ENCODE results near the gene RHBDF2. TPM values are rescaled to one million over a fixed set of nuclear protein-coding genes. Genes with fewer than 3 reads are reported as not detected.

Gene RHBDF2
- total RNA-seq, 1 experiment from 2014 or later, result 33.6 TPM

DNA sequence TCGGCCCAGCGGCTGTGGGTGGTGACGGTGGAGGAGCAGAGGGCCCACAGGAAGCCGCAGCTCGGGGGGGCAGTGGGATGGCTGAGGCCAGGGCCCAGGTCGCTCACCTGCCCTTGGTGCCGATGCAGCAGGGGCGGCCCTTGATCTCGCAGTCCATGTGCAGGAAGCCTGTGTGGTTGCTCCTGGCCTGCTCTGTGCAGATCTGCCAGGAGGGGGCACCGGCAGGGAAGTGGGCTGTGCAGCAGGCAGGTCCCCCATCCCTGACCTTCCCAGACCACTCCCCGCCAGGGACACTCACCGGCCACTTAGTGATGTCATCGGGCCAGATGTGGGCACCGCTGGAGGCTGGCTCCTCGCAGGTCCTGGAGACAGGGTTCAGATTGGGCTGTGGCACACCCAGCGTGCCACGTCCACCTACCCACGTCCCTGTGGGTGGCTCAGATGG, 27.7 kb downstream of the RHBDF2 start:
- in situ Hi-C loops (cut with HindIII; ENCODE audit: low pct_unique_long_range_greater_than_20kb, low sequenced_read_pairs), result no loop called here
- DNase-seq (ENCODE audit: low read depth), result no peak

DNA sequence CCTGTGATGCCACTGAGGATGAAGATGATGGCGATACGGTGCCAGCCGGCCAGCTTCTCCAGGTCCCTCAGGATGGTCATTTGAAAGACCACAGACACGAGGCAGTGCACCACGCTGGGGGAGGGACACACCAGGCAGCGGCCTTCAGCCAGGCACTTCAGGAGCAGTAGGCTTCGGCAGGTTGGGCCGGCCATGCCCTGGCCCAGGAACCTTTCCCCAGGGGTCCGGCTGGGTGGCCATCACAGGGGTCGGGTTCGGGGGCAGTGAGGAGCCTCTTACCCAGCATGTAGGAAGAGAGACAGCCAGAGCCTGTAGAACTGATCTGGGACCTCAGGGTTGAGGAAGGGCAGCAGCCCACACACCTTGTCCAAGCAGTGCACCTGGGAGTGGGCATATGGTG, 28.5 kb downstream of the RHBDF2 start:
- no peak for DNase-seq (ENCODE audit: low read depth)
- in situ Hi-C loops (cut with HindIII; ENCODE audit: low pct_unique_long_range_greater_than_20kb, low sequenced_read_pairs), result no loop called here

DNA sequence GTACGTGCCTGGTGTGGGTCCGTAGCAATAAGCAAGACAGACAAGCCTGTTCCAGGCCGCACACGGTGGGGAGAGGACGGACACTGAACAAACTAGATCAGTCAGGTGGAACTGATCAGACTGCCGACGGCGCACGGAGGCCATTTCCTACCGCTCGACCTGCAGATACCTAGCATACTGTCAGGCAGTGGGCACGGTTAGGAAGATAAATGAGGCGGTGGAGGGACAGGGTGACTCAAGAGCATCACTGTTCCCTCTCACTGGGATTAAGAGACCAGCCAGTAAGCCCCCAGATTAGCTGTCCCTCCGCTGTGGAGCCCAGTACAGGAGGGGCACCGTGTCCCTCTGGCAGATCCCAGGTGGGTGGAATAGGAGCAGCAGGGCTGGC, 29.0 kb downstream of the RHBDF2 start:
- DNase-seq (ENCODE audit: low read depth), result no peak
- in situ Hi-C loops (cut with HindIII; ENCODE audit: low pct_unique_long_range_greater_than_20kb, low sequenced_read_pairs), result no loop called here

DNA sequence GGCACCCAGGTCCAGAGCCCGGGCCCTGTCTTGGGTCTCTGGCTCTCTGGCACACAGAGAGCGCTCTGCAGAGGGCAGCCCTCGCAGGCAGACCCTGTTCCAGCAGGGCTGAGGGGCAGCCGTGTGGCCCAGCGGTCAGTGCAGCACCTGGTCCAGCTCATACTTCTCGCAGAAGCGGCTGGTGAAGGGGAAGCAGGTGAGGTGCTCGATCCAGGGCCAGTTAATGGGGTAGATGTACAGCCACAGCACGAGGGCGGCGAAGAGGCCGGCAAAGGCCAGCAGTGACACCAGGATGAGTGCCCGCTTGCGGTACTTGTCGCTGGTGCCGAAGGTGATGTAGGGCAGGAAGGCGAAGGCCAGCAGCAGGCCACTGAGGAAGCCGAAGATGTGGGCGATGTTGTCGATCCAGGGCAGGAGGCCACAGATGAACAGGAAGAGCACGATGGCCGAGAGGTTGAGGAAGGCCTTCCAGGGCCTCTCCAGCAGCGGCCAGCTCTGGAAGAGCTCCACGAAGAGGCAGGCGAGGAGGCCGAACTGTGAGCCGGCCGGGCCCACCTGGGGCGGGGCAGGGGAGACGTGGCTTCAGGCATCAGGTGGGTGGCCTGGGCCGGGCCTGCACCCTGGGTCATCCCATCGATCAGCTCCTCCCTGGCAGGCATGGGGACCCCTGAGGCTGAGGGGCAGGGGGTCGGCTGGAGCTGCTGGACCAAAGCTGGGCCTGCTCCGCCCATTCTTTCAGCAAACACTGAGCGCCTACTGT, 29.5 kb downstream of the RHBDF2 start:
- in situ Hi-C loops (cut with HindIII; ENCODE audit: low pct_unique_long_range_greater_than_20kb, low sequenced_read_pairs), result no loop called here
- no peak for DNase-seq (ENCODE audit: low read depth)

DNA sequence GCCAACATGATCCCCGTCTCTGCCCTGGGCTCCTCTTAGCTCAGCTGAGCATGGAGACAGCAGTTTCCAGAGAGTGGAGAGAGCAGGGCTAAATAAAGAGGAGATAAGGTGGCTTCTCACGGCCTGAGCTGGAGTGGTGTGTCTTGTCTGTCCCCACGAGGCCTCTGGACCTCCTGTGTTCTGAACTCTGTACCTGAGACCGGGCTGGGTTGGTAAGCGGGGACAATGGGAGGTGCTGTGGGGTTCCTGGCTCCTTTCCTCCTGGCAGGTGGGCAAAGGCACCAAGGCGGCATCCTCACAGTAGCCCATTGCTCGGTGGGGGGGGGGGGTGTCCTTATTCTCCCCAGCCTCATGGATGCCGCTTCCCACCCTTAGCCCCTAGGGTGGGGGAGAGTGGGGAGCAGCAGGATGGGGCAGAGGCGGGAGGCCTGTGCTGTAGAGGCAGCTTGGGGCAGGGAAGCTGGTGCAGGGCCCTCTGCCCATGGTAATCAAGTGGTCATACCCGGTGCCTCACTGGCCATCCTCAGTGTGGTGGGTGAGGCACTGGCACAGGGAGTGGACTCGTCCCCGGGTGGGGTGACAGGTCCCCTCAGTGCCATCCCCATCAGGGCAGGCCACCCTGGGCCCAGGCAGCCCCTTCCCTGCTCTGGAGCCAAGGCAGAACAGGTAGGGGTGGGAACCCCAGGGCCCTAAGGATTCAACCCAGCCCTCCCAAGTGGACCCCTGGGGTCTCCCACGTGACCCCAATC, 31.1 kb downstream of the RHBDF2 start:
- in situ Hi-C loops (cut with HindIII; ENCODE audit: low pct_unique_long_range_greater_than_20kb, low sequenced_read_pairs), result no loop called here
- DNase-seq (ENCODE audit: low read depth), result no peak

DNA sequence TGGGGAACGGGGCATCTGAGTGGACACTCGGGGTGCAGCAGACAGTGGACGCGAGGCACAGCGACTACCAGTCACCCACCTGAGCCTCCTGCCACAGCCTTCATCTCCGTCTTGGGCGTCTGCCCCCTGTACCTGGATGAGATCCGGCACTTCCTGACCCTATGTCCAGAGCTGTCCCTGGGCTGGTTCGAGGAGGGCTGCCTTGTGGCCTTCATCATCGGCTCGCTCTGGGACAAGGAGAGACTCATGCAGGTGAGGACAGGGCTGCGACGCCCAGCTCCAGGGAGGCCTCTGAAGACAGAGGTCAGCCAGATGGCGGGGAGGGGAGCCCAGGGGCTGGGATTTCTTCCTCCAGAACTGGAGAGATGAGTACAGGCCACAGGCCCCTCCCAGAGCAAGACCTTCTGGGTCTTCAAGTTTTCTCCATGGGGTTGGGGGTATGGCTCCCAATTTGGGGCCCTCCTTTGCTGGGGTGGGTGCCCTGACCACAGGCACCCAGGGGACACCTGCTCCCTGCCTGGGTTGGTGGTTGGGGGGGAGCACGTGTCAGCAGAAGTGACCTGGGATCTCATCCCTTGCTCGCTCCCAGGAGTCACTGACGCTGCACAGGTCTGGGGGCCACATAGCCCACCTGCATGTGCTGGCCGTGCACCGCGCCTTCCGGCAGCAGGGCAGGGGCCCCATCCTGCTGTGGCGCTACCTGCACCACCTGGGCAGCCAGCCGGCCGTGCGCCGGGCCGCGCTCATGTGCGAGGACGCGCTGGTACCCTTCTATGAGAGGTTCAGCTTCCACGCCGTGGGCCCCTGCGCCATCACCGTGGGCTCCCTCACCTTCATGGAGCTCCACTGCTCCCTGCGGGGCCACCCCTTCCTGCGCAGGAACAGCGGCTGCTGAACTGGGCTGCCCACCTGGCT, 31.9 kb downstream of the RHBDF2 start:
- no peak for DNase-seq (ENCODE audit: low read depth)
- in situ Hi-C loops (cut with HindIII; ENCODE audit: low pct_unique_long_range_greater_than_20kb, low sequenced_read_pairs), result no loop called here

DNA sequence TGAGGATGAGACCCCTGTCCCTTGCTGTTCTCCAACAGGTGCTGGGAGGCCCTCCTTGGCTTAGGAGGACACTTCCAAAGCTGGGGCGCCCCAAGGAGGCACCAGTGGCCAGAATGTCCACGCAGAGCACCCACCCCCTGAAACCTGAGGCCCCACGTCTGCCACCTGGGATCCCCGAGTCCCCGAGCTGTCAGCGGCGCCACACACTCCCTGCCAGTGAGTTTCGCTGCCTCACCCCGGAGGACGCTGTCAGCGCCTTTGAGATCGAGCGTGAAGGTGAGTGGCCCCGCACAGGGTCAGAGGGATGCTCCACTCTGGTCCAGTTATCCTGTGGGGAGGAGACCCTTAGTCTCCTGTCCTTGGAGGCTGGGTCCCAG, 32.6 kb downstream of the RHBDF2 start:
- no peak for DNase-seq (ENCODE audit: low read depth)
- in situ Hi-C loops (cut with HindIII; ENCODE audit: low pct_unique_long_range_greater_than_20kb, low sequenced_read_pairs), result no loop called here

DNA sequence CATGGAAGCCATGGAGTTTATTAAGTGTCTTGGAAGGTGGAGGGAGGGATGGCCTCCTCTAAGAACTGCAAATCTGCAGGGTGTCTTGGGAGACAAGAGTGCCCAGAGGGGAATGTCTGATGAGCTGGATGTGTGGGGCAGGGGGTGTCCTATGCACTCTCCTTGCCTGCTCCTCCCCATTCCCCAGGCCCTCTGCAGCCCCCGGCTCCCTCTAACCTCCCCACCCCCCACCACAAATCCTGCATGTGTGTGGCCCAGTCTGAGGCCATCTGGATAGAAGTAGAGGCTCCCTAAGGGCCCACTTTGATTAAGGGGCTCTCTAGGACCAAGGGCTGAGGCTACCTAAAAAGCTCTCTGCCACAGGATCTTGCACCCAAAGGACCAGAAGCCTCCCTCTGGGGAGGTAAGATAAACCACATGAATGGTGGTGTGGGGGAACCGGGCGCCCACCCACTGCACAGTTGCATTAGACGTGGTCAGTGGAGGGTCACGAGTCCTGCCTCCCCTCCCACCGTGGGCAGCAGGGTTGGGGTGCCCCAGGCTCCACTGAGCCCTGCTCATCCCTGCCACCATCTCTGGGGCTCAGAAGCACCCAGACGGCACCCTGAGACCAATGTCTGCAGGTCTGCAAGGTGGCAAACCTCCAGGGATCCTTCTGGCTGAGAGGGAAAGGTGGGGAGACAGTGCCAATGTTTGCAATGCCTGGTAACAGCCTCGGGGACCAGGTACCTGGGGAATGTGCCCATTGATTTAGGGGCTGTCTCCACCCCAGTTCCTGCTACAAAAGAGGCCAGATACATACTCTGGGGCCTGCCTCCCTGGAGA, 33.2 kb downstream of the RHBDF2 start:
- no peak for DNase-seq (ENCODE audit: low read depth)
- in situ Hi-C loops (cut with HindIII; ENCODE audit: low pct_unique_long_range_greater_than_20kb, low sequenced_read_pairs), result no loop called here

DNA sequence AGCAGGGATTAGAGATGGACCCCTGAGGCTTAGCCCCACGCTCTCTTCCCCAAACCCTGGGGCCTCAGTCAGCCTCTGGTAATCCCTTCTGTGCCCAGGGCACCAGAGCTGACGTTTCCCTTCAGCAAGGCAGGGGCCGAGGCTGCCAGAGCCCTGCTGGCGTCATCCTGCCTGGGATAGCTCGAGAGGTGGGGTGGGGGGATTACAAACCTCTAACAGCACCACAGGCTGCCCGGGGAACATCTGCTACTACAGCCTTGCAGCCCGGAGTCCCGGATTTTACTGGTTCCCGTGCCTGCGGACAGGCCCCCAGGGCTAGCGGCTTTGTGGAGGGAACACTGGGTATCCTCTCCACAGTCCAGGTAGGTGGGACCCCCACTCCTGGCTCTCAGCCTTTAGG, 33.9 kb downstream of the RHBDF2 start, which contains the start of gene AANAT:
AANAT (plus strand) TSS at position 238 of the 400 bp plus-strand sequence. CDS start 1,144 bp downstream, outside the sequence.
- DNase-seq (ENCODE audit: low read depth), result no peak
- in situ Hi-C loops (cut with HindIII; ENCODE audit: low pct_unique_long_range_greater_than_20kb, low sequenced_read_pairs), result no loop called here

DNA sequence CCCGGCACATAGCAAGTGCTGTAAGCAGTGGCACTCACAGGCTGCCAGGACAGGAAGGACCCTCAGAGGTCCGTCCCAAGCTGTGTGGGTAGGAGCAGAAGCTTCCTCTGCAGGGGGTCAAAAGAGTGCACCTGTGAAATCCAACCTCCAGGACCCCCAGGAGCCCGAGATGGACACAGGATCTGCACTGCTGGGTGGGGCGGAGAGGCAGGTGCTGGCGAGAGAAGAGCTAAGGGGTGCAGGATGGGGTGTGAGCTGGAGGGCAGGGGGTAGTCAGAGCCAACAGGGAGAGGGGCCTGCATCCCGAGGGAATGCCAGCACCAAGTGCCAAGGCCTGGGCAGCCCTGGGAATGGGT, 34.5 kb downstream of the RHBDF2 start:
- in situ Hi-C loops (cut with HindIII; ENCODE audit: low pct_unique_long_range_greater_than_20kb, low sequenced_read_pairs), result no loop called here
- DNase-seq (ENCODE audit: low read depth), result no peak

DNA sequence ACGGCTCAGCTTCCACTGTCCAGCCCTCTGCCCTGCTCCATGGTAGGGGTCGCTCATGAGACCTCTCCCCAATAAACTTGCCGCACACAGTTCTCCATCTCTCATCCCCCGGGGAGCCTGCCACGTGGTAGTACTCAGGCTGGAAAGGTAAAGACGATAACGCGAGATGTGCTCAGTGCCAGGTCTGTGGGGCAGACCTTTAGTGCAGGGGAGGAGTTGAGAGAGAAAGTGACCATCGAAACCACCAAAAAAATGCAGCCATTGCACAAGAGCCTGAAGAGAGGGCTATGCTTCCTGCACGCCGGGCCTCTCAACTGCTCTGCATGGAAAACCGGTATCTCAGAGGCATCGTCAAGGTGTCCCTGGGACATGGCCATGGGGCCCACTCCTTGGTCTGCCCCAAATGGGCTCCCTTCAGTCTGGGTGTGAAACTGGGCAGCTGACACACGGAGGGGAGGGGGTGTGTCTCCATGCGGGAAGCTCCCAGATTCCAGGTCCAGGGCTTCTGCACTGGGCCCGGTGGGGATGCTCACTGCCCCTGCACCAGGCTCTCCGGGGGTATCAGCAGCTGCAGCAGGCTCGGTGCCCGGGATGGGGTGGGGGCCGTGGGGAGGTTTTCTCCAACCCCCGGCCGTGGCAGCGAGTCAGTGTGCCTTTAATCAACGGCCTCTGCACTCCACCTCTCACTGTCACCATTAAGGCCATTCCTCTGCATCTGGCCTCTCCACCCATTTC, 38.5 kb downstream of the RHBDF2 start:
- in situ Hi-C loops (cut with HindIII; ENCODE audit: low pct_unique_long_range_greater_than_20kb, low sequenced_read_pairs), result no loop called here
- DNase-seq (ENCODE audit: low read depth), result no peak

DNA sequence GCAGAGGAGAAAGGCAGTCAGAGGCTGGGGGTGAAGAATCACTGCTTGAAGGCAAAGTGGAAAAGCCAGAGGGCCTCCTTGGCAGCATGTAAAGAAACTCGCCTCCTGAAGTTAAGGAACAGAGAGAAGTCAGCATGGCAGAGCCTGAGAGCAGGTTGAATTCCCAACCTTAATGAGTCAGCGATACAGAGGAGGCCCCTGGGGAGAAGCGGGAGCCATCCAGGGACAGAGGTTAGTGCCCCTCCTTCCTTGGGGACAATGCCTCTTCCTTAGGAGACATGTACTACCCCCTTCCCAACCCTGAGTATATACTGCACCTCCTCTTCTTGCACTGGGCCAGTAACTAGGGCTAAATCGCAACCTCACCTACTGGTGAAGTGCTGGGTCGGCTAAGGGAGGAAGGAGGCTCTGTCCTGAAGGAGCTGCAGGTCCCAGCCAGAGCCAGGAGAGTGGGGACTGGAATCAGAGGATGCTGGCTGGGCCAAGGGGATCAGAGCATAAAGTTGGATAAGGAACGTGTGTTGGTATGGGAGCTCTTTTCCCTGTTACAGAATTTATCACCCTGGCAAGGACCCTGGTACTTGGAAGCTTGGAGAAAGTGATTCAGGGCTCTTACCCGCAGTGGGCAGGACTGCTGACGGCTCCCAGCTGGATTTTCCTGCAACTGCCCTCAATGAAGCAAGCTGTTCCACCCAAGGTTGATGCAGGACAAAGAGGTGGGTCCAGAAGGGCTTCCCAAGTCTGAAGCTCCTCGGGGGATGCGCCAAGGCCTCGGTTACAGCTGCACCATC, 39.3 kb downstream of the RHBDF2 start:
- in situ Hi-C loops (cut with HindIII; ENCODE audit: low pct_unique_long_range_greater_than_20kb, low sequenced_read_pairs), result no loop called here

DNA sequence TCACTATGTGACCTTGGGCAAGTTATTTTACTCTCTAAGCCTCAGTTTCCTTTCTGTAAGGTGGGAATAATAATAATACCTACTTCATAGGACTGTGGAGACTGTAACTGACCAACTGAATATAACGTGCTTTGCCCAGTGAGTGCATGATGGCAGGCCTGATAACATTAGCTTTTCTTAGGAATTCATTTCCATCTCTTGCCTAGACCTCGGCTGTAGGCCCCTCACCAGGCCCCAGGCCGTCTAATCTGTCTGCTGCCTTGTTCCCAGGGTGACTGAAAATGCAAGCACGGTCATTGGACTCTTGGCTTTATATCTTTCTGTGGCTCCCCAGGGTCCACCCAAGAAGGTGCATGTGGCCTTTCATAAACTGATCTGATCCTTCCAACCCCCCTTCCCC, 41.5 kb downstream of the RHBDF2 start:
- DNase-seq (ENCODE audit: low read depth), result no peak
- in situ Hi-C loops (cut with HindIII; ENCODE audit: low pct_unique_long_range_greater_than_20kb, low sequenced_read_pairs), result no loop called here

More for the DNA sequence above, 39.3 kb downstream of the RHBDF2 start:
- no peak for DNase-seq (ENCODE audit: low read depth)

DNA sequence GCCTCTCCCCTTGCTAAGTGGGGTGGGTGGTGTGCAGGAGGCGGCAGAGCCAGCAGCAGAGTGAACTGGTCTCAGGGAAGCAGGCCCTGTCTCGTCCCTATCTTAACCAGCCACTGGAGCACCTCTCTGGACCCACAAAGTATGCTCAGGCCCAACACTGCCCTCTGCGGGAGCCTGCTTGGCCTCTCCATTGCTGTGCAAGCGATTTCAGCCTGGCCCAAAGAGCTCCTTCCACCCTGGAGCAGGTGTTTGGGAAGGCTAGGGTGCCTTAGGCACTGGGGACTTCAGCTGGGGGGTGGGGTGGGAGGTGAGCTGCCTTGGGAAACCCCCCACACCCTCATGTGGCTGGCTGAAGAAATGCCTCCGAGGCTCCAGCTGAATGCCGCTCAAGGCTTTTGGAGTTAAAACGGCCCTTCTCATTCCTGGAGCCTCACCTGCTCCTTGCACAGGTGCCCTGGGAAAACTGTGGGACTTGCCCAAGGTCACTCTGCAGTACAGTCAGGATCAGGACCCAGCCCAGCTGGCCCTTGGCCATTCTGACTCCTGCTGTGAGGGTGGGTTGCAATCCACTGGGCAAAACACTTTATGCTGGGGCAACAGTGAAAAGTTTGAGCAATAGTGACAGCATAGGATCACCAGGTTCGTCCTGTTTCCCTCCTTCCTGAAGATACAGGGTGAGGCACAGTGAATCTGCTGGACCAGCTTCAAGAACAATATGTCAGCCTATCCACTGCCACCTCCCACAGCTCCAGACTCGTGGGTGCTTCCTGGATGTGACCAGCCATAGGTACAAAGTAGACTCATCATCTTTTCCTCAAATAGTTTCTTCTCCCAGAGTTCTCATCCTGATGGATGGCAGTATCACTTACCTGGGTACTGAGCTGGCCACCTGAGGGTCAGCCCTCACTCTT, 42.4 kb downstream of the RHBDF2 start:
- in situ Hi-C loops (cut with HindIII; ENCODE audit: low pct_unique_long_range_greater_than_20kb, low sequenced_read_pairs), result no loop called here
- DNase-seq (ENCODE audit: low read depth), result no peak

DNA sequence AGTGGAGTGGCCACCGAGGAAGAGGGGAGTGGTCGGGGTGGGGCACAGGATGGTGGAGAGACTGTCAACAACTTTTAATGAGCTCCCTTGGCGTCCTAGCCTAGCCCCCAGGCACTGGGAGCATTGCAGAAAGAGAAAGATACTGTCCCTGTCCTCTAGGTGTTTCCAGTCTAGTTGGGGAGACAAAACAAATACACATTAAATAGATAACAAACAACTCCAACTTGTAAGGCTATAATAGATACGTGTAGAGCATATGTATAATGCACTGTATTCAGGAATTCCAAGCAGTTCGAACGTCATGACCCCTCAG, 47.8 kb downstream of the RHBDF2 start:
- in situ Hi-C loops (cut with HindIII; ENCODE audit: low pct_unique_long_range_greater_than_20kb, low sequenced_read_pairs), result no loop called here
- no peak for DNase-seq (ENCODE audit: low read depth)

All from Caki2 (cell line).